Breast epithelium (tissue), 4 donors: ENCODE results near the gene WDPCP. TPM values are rescaled to one million over a fixed set of nuclear protein-coding genes. Genes with fewer than 3 reads are reported as not detected.

ENCODE experiments used
- DNase-seq, 2 donors: peaks; one replicate each; pipeline ENCODE4 v3.0.0-alpha.2; 2019; ENCODE audit warnings: low spot score in 2 of 2
- H3K27ac ChIP-seq, 2 donors: fragments of 200-600 bp; sonication (generic) in 1 of 2; one replicate each; pipeline ENCODE4 v1.5.1; 2016 to 2019; ENCODE audit warnings: mild to moderate bottlenecking in 1 of 2
- H3K27me3 ChIP-seq, 2 donors: fragments of 200-600 bp; sonication (generic) in 1 of 2; one replicate each; pipeline versions ENCODE4 v1.5.1 to v1.6.0; 2017 to 2019; ENCODE audit warnings: control low read depth in 1 of 2, mild to moderate bottlenecking in 1 of 2
- H3K36me3 ChIP-seq: fragments of 200-600 bp; one replicate; pipeline ENCODE4 v1.5.1; 2019
- H3K4me1 ChIP-seq, 2 donors: fragments of 200-600 bp; sonication (generic); one replicate each; pipeline ENCODE4 v1.5.1; 2016 to 2019; ENCODE audit warnings: control low read depth in 1 of 2
- H3K4me3 ChIP-seq, 3 donors: fragments of 200-600 bp; sonication (generic); 1 replicate in 2 of 3; 2 replicates in 1 of 3; pipeline ENCODE4 v1.5.1; 2016 to 2019; ENCODE audit warnings: mild to moderate bottlenecking in 3 of 3, moderate library complexity in 2 of 3
- H3K9me3 ChIP-seq, 2 donors: fragments of 200-600 bp; sonication (generic) in 1 of 2; one replicate each; pipeline ENCODE4 v1.5.1; 2016 to 2019; ENCODE audit warnings: control low read depth in 1 of 2
- POLR2A ChIP-seq: fragments of 450-650 bp; IDR thresholded peaks from one replicate; pipeline ENCODE4 v1.6.1; 2016; ENCODE audit warnings: antibody characterized with exemption, mild to moderate bottlenecking, moderate library complexity
- POLR2AphosphoS5 ChIP-seq, 3 donors: sonication (generic); formaldehyde crosslinking; IDR thresholded peaks; one replicate each; pipeline ENCODE4 v1.6.1; 2017; ENCODE audit warnings: antibody characterized with exemption in 3 of 3
- intact Hi-C: fragments of 100-400 bp; cut with DNase I; formaldehyde crosslinking; loops from one replicate; pipeline ENCODE4 v1.15.1; 2023; ENCODE audit warnings: low total_unique reads
- total RNA-seq, 3 donors: library from RNA; depleted of rRNA; stranded (reverse); fragments of >200 nt; gene quantifications; one replicate each; pipeline ENCODE4 v1.1.0, GENCODE V29; 2016
- TF ChIP-seq, protein P1 (sequence below), 3 donors: fragments of 450-650 bp; IDR thresholded peaks; one replicate each; pipeline ENCODE4 v1.5.1; 2016 to 2017; ENCODE audit warnings: antibody characterized with exemption in 3 of 3, mild to moderate bottlenecking in 3 of 3, moderate library complexity in 3 of 3

WDPCP gene
- total RNA-seq, 3 donors from 2014 or later: 25.2 to 37.4 (median 29.4) TPM

DNA sequence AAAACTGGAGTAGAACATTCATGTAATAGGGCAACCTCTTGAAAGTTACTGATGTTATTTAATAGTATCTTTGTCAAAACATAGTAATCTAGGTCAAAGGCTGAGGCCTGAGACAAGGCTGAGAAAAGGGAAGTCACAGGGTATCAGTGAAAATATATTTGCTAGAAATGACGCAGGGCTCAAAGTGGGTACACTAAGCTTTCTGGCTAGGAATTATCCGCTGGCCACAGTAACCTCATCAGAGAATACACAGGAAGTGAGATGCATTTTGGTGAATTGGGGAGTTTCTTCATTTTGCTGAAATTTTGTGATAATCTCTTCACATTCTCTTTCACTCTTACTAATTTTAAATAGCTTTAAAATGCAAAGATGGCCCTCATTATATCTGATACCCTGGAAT is 330.8 kb downstream of the WDPCP start:
- no peaks in the 10 kb centered on the region for H3K36me3 ChIP-seq
- H3K4me3 ChIP-seq: no peak overlapping the region
- no peak for DNase-seq
- no peak for TF ChIP-seq POLR2A
- TF ChIP-seq POLR2AphosphoS5 (IDR thresholded peaks at IDR 0.05): no peak
- TF ChIP-seq, protein P1, sequence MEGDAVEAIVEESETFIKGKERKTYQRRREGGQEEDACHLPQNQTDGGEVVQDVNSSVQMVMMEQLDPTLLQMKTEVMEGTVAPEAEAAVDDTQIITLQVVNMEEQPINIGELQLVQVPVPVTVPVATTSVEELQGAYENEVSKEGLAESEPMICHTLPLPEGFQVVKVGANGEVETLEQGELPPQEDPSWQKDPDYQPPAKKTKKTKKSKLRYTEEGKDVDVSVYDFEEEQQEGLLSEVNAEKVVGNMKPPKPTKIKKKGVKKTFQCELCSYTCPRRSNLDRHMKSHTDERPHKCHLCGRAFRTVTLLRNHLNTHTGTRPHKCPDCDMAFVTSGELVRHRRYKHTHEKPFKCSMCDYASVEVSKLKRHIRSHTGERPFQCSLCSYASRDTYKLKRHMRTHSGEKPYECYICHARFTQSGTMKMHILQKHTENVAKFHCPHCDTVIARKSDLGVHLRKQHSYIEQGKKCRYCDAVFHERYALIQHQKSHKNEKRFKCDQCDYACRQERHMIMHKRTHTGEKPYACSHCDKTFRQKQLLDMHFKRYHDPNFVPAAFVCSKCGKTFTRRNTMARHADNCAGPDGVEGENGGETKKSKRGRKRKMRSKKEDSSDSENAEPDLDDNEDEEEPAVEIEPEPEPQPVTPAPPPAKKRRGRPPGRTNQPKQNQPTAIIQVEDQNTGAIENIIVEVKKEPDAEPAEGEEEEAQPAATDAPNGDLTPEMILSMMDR (IDR thresholded peaks at IDR 0.05): no peak
- H3K27me3 ChIP-seq: no peaks in the 10 kb centered on the region
- no peaks in the 10 kb centered on the region for H3K4me1 ChIP-seq
- no peaks in the 10 kb centered on the region for H3K9me3 ChIP-seq
- intact Hi-C loops: no loop called here
- H3K27ac ChIP-seq: no peak overlapping the region

DNA sequence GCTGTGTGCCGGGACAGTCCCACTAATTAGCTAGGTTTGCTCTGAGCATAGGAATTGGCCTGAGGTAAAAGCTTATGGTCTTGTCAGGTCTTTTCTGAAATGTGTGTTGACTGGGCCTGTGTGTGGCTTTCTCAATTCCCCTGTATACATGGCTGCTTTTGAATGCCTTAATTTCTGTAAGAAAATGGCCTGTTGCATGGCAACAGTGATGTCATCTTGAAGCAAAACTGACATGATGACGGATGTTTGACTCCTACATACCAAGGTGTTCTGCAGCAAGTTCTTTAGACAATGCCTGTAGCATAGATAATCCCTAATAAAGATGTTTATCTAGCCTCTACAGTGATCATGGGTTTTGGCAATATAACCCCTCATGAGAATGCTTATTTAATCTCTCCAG is 339.1 kb downstream of the WDPCP start:
- Histone ChIP-seq H3K4me3 (no peak overlapping the region), H3K27ac (no peak overlapping the region), H3K27me3 (no peaks in the 10 kb centered on the region), H3K36me3 (no peaks in the 10 kb centered on the region), H3K4me1 (no peaks in the 10 kb centered on the region), H3K9me3 (no peaks in the 10 kb centered on the region)
- intact Hi-C loops: no loop called here
- TF ChIP-seq POLR2A (no peak), POLR2AphosphoS5 (IDR thresholded peaks at IDR 0.05) (no peak)
- TF ChIP-seq, protein P1 (IDR thresholded peaks at IDR 0.05): no peak
- DNase-seq: no peak

DNA sequence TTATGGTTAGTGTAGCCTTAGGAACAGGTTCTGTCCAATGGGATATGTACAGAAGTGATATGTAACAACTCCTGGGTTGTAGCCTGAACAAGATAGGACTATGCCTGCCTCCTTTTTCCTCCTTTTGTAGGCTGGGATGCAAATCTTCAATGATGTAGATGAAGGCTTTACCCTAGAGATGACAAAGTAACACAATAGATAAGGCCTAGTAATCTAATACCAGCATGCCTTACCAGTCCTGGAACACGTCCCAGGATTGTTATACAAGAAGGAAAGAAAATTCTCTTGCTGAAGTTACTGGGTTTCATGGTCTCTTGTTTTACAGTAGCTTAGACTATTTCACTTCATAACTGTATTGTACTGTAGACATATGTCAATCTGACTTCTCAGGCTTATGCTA is 345.5 kb downstream of the WDPCP start:
- Histone ChIP-seq H3K27me3 (no peaks in the 10 kb centered on the region), H3K4me3 (no peak overlapping the region), H3K36me3 (no peaks in the 10 kb centered on the region), H3K4me1 (no peaks in the 10 kb centered on the region), H3K9me3 (no peaks in the 10 kb centered on the region), H3K27ac (no peak overlapping the region)
- DNase-seq: no peak
- intact Hi-C loops: no loop called here
- TF ChIP-seq, protein P1 (IDR thresholded peaks at IDR 0.05): no peak
- TF ChIP-seq POLR2A (no peak), POLR2AphosphoS5 (IDR thresholded peaks at IDR 0.05) (no peak)

DNA sequence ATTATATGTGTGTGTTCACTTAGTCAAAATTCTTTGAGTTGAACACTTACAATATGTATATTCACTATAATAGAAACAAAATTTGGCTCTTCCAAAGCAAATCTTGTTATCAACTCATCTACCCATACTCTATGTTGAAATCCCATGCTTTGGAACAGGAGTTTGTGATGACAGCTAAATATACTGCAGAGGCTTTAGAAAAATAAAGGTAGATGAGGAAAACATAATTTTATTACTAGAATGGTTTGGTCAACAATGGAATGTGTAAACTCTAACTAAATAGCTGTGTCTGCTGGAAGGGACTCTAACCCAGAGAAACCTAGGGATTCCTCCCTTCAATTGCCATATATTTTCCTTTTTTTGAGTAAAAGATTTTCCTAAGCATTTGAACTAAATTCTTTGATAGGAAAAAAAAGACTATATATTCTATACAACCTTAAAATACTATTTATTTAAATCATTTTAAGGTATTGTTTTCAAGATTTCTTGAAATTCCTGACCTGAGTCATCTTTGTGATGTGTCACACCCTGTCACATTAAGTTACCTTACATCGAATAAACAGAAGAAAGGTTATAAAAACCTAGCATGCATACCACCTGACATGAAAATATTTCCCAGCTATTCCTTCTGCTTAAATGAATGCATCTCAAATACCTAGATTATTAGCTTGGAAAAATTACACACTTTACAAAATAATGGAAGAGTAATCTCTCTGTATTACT is 362.2 kb downstream of the WDPCP start:
- Histone ChIP-seq H3K9me3 (no peaks in the 10 kb centered on the region), H3K4me3 (no peak overlapping the region), H3K27ac (no peak overlapping the region), H3K27me3 (no peaks in the 10 kb centered on the region), H3K4me1 (no peaks in the 10 kb centered on the region), H3K36me3 (no peaks in the 10 kb centered on the region)
- TF ChIP-seq, protein P1 (IDR thresholded peaks at IDR 0.05): no peak
- TF ChIP-seq POLR2A (no peak), POLR2AphosphoS5 (IDR thresholded peaks at IDR 0.05) (no peak)
- DNase-seq: no peak
- intact Hi-C loops: no loop called here

DNA sequence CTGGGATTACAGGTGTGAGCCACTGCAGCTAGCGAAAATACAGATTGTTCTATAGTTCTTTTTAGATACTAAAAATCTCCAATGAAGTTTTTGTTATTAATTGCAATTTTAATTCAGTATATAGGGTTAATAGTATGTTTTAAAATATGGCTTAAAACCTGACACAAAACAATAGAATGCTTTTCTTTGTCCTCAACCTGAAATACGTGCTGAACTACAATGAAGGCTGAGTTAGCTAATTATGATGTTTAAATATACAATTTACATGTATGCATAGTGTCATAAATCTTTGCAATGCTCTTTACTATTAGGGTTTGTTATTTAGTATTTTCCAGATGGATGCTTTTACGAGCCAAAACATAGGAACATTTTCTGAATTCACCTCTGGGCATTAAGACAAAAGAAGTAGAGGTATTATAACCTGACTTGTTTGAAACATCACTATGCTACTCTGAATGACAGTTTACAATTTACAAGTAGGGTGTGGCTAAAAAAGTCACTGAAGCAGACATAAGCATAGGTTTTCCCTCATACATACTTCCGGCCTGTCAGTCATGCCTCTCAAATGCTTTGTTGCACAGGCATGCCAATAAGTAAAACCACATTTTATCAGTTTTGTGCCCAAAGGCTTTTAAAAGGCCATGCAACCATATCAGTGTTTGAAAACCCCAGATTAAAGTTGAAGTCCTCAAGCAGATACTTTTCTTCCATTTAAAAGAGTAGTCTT is 369.3 kb downstream of the WDPCP start:
- Histone ChIP-seq H3K4me3 (no peak overlapping the region), H3K27ac (no peak overlapping the region), H3K36me3 (no peaks in the 10 kb centered on the region), H3K27me3 (no peaks in the 10 kb centered on the region), H3K9me3 (peaks cover 0 to 10% of the 10 kb centered on the region in 2 donors), H3K4me1 (no peaks in the 10 kb centered on the region)
- DNase-seq: no peak
- TF ChIP-seq, protein P1 (IDR thresholded peaks at IDR 0.05): no peak
- TF ChIP-seq POLR2A (no peak), POLR2AphosphoS5 (IDR thresholded peaks at IDR 0.05) (no peak)
- intact Hi-C loops: loop anchor here (5.0 kb wide), 1 partner anchor 237 kb away; no protein-coding TSS in a partner anchor
